Measurements from ENCODE around the gene COL11A2.

The COL11A2 gene

GRCh38 chr6:33123732-33124524 lies 68.3 kb downstream of the COL11A2 start:
- in situ Hi-C loops (cut with MboI; ENCODE audit: low sequenced_read_pairs) = no loop called here

- in situ Hi-C loops (cut with MboI; ENCODE audit: low sequenced_read_pairs) = no loop called here
These were observed 69.1 kb downstream of the COL11A2 start for GRCh38 chr6:33123181-33123580.

- in situ Hi-C loops (cut with MboI; ENCODE audit: low sequenced_read_pairs) = no loop called here
These were observed 72.3 kb downstream of the COL11A2 start for GRCh38 chr6:33120001-33120400.

GRCh38 chr6:33118525-33119123 lies 73.6 kb downstream of the COL11A2 start:
- in situ Hi-C loops (cut with MboI; ENCODE audit: low sequenced_read_pairs) = no loop called here

GRCh38 chr6:33117811-33118277 lies 74.4 kb downstream of the COL11A2 start:
- in situ Hi-C loops (cut with MboI; ENCODE audit: low sequenced_read_pairs) = no loop called here

- in situ Hi-C loops (cut with MboI; ENCODE audit: low sequenced_read_pairs) = no loop called here
These were observed 75.2 kb downstream of the COL11A2 start for GRCh38 chr6:33116841-33117711.

- in situ Hi-C loops (cut with MboI; ENCODE audit: low sequenced_read_pairs) = no loop called here
These were observed 75.8 kb downstream of the COL11A2 start for GRCh38 chr6:33116417-33116816.

- in situ Hi-C loops (cut with MboI; ENCODE audit: low sequenced_read_pairs) = no loop called here
These were observed 77.9 kb downstream of the COL11A2 start for GRCh38 chr6:33114406-33114805.

GRCh38 chr6:33113755-33114154 lies 78.5 kb downstream of the COL11A2 start:
- in situ Hi-C loops (cut with MboI; ENCODE audit: low sequenced_read_pairs) = no loop called here

Measured in hTERT RPE-1 (cell line).